Measurements from ENCODE around the gene DNAJB8.

The DNAJB8 gene

GRCh38 chr3:128489674-128489926 lies 22.9 kb upstream of the DNAJB8 start:
- Histone ChIP-seq H3K4me1 (ENCODE audit: control insufficient read depth, insufficient read depth, low read length, poor library complexity, severe bottlenecking) (peaks cover 64% of the 10 kb centered on the region), H3K36me3 (ENCODE audit: control insufficient read depth, insufficient read depth, low read length) (no peaks in the 10 kb centered on the region), H3K9me3 (ENCODE audit: control insufficient read depth, low read length) (no peaks in the 10 kb centered on the region), H3K27ac (ENCODE audit: insufficient read depth, low read length, poor library complexity, severe bottlenecking) (no peak overlapping the region), H3K27me3 (replicated peaks; ENCODE audit: control insufficient read depth, insufficient read depth, low read length, poor library complexity, severe bottlenecking) (peaks cover 85% of the 10 kb centered on the region), H3K4me3 (ENCODE audit: insufficient read depth, low read depth, low read length, poor library complexity, severe bottlenecking) (peak overlapping the region; percentile 64)
- no peak for DNase-seq

- H3K9me3 ChIP-seq (ENCODE audit: control insufficient read depth, low read length) = no peaks in the 10 kb centered on the region
- peaks cover 89% of the 10 kb centered on the region for H3K27me3 ChIP-seq (replicated peaks; ENCODE audit: control insufficient read depth, insufficient read depth, low read length, poor library complexity, severe bottlenecking)
- no peaks in the 10 kb centered on the region for H3K36me3 ChIP-seq (ENCODE audit: control insufficient read depth, insufficient read depth, low read length)
- H3K27ac ChIP-seq (ENCODE audit: insufficient read depth, low read length, poor library complexity, severe bottlenecking) = no peak overlapping the region
- DNase-seq = no peak
- H3K4me1 ChIP-seq (ENCODE audit: control insufficient read depth, insufficient read depth, low read length, poor library complexity, severe bottlenecking) = peaks cover 64% of the 10 kb centered on the region
- H3K4me3 ChIP-seq (ENCODE audit: insufficient read depth, low read depth, low read length, poor library complexity, severe bottlenecking) = peak overlapping the region; percentile 64
These were observed 22.4 kb upstream of the DNAJB8 start for GRCh38 chr3:128488991-128489673.

- DNase-seq = no peak
- peaks cover 64% of the 10 kb centered on the region for H3K4me1 ChIP-seq (ENCODE audit: control insufficient read depth, insufficient read depth, low read length, poor library complexity, severe bottlenecking)
- H3K27ac ChIP-seq (ENCODE audit: insufficient read depth, low read length, poor library complexity, severe bottlenecking) = no peak overlapping the region
- H3K9me3 ChIP-seq (ENCODE audit: control insufficient read depth, low read length) = no peaks in the 10 kb centered on the region
- H3K27me3 ChIP-seq (replicated peaks; ENCODE audit: control insufficient read depth, insufficient read depth, low read length, poor library complexity, severe bottlenecking) = peaks cover 91% of the 10 kb centered on the region
- H3K36me3 ChIP-seq (ENCODE audit: control insufficient read depth, insufficient read depth, low read length) = no peaks in the 10 kb centered on the region
- H3K4me3 ChIP-seq (ENCODE audit: insufficient read depth, low read depth, low read length, poor library complexity, severe bottlenecking) = peak overlapping the region; percentile 64
These were observed 21.9 kb upstream of the DNAJB8 start for GRCh38 chr3:128488636-128488990.

- H3K4me3 ChIP-seq (ENCODE audit: insufficient read depth, low read depth, low read length, poor library complexity, severe bottlenecking) = peak overlapping the region; percentile 64
- peaks cover 91% of the 10 kb centered on the region for H3K27me3 ChIP-seq (replicated peaks; ENCODE audit: control insufficient read depth, insufficient read depth, low read length, poor library complexity, severe bottlenecking)
These were observed 21.3 kb upstream of the DNAJB8 start for GRCh38 chr3:128487813-128488635.

GRCh38 chr3:128487538-128487812 lies 20.8 kb upstream of the DNAJB8 start:
- no peak for DNase-seq
- Histone ChIP-seq H3K4me3 (ENCODE audit: insufficient read depth, low read depth, low read length, poor library complexity, severe bottlenecking) (peak overlapping the region; percentile 64), H3K27ac (ENCODE audit: insufficient read depth, low read length, poor library complexity, severe bottlenecking) (no peak overlapping the region), H3K27me3 (replicated peaks; ENCODE audit: control insufficient read depth, insufficient read depth, low read length, poor library complexity, severe bottlenecking) (peaks cover 90% of the 10 kb centered on the region), H3K36me3 (ENCODE audit: control insufficient read depth, insufficient read depth, low read length) (no peaks in the 10 kb centered on the region), H3K9me3 (ENCODE audit: control insufficient read depth, low read length) (no peaks in the 10 kb centered on the region), H3K4me1 (ENCODE audit: control insufficient read depth, insufficient read depth, low read length, poor library complexity, severe bottlenecking) (peaks cover 64% of the 10 kb centered on the region)

More at GRCh38 chr3:128487813-128488635, 21.3 kb upstream of the DNAJB8 start:
- H3K36me3 ChIP-seq (ENCODE audit: control insufficient read depth, insufficient read depth, low read length) = no peaks in the 10 kb centered on the region
- H3K4me1 ChIP-seq (ENCODE audit: control insufficient read depth, insufficient read depth, low read length, poor library complexity, severe bottlenecking) = peaks cover 65% of the 10 kb centered on the region
- DNase-seq = no peak
- H3K27ac ChIP-seq (ENCODE audit: insufficient read depth, low read length, poor library complexity, severe bottlenecking) = no peak overlapping the region
- H3K9me3 ChIP-seq (ENCODE audit: control insufficient read depth, low read length) = no peaks in the 10 kb centered on the region

- no peaks in the 10 kb centered on the region for H3K36me3 ChIP-seq (ENCODE audit: control insufficient read depth, insufficient read depth, low read length)
- H3K4me3 ChIP-seq (ENCODE audit: insufficient read depth, low read depth, low read length, poor library complexity, severe bottlenecking) = peak overlapping the region; percentile 64
- peaks cover 58% of the 10 kb centered on the region for H3K4me1 ChIP-seq (ENCODE audit: control insufficient read depth, insufficient read depth, low read length, poor library complexity, severe bottlenecking)
- DNase-seq = no peak
- no peaks in the 10 kb centered on the region for H3K9me3 ChIP-seq (ENCODE audit: control insufficient read depth, low read length)
- H3K27ac ChIP-seq (ENCODE audit: insufficient read depth, low read length, poor library complexity, severe bottlenecking) = no peak overlapping the region
- peaks cover 90% of the 10 kb centered on the region for H3K27me3 ChIP-seq (replicated peaks; ENCODE audit: control insufficient read depth, insufficient read depth, low read length, poor library complexity, severe bottlenecking)
These were observed 20.2 kb upstream of the DNAJB8 start for GRCh38 chr3:128486681-128487537.

GRCh38 chr3:128486205-128486628 lies 19.5 kb upstream of the DNAJB8 start:
- H3K27ac ChIP-seq (ENCODE audit: insufficient read depth, low read length, poor library complexity, severe bottlenecking) = no peak overlapping the region
- H3K36me3 ChIP-seq (ENCODE audit: control insufficient read depth, insufficient read depth, low read length) = no peaks in the 10 kb centered on the region
- no peaks in the 10 kb centered on the region for H3K9me3 ChIP-seq (ENCODE audit: control insufficient read depth, low read length)
- peaks cover 88% of the 10 kb centered on the region for H3K27me3 ChIP-seq (replicated peaks; ENCODE audit: control insufficient read depth, insufficient read depth, low read length, poor library complexity, severe bottlenecking)
- H3K4me3 ChIP-seq (ENCODE audit: insufficient read depth, low read depth, low read length, poor library complexity, severe bottlenecking) = peak overlapping the region; percentile 64
- DNase-seq = no peak
- H3K4me1 ChIP-seq (ENCODE audit: control insufficient read depth, insufficient read depth, low read length, poor library complexity, severe bottlenecking) = peaks cover 54% of the 10 kb centered on the region

- H3K27ac ChIP-seq (ENCODE audit: insufficient read depth, low read length, poor library complexity, severe bottlenecking) = no peak overlapping the region
- peaks cover 53% of the 10 kb centered on the region for H3K4me1 ChIP-seq (ENCODE audit: control insufficient read depth, insufficient read depth, low read length, poor library complexity, severe bottlenecking)
- H3K4me3 ChIP-seq (ENCODE audit: insufficient read depth, low read depth, low read length, poor library complexity, severe bottlenecking) = no peak overlapping the region
- H3K9me3 ChIP-seq (ENCODE audit: control insufficient read depth, low read length) = no peaks in the 10 kb centered on the region
- H3K36me3 ChIP-seq (ENCODE audit: control insufficient read depth, insufficient read depth, low read length) = no peaks in the 10 kb centered on the region
- no peak for DNase-seq
- peaks cover 85% of the 10 kb centered on the region for H3K27me3 ChIP-seq (replicated peaks; ENCODE audit: control insufficient read depth, insufficient read depth, low read length, poor library complexity, severe bottlenecking)
These were observed 18.9 kb upstream of the DNAJB8 start for GRCh38 chr3:128485282-128486204.

GRCh38 chr3:128484404-128485281 lies 18.0 kb upstream of the DNAJB8 start:
- Histone ChIP-seq H3K4me1 (ENCODE audit: control insufficient read depth, insufficient read depth, low read length, poor library complexity, severe bottlenecking) (peaks cover 44% of the 10 kb centered on the region), H3K27me3 (replicated peaks; ENCODE audit: control insufficient read depth, insufficient read depth, low read length, poor library complexity, severe bottlenecking) (peaks cover 76% of the 10 kb centered on the region), H3K36me3 (ENCODE audit: control insufficient read depth, insufficient read depth, low read length) (no peaks in the 10 kb centered on the region), H3K4me3 (ENCODE audit: insufficient read depth, low read depth, low read length, poor library complexity, severe bottlenecking) (no peak overlapping the region), H3K27ac (ENCODE audit: insufficient read depth, low read length, poor library complexity, severe bottlenecking) (no peak overlapping the region), H3K9me3 (ENCODE audit: control insufficient read depth, low read length) (no peaks in the 10 kb centered on the region)
- DNase-seq = no peak
